K562 (cell line): ENCODE results near the gene STIL. TPM values are rescaled to one million over a fixed set of nuclear protein-coding genes. Genes with fewer than 3 reads are reported as not detected.

ENCODE experiments used
- ATF4 ChIP-seq: fragments of 450-650 bp; formaldehyde crosslinking; IDR thresholded peaks from 2 replicates; pipeline ENCODE4 v1.4.0; 2022; ENCODE audit warnings: mild to moderate bottlenecking, moderate library complexity
- DDX20 ChIP-seq: fragments of 450-650 bp; IDR thresholded peaks from 2 replicates; pipeline ENCODE4 v1.6.1; 2016; ENCODE audit warnings: missing genetic modification characterization, low read depth, mild to moderate bottlenecking, missing compliant biosample characterization, moderate library complexity
- DNMT1 ChIP-seq: fragments of 450-650 bp; IDR thresholded peaks from 2 replicates; pipeline ENCODE4 v1.6.1; 2016; ENCODE audit warnings: antibody characterized with exemption, mild to moderate bottlenecking
- ETS2 ChIP-seq: IDR thresholded peaks from 2 replicates; pipeline ENCODE4 v1.6.1; 2016; ENCODE audit warnings: borderline replicate concordance, missing genetic modification characterization, mild to moderate bottlenecking, moderate library complexity, missing compliant biosample characterization; ENCODE audit not compliant: poor library complexity, severe bottlenecking
- FOXJ3 ChIP-seq: sonication (generic); formaldehyde crosslinking; IDR thresholded peaks from 2 replicates; pipeline ENCODE4 v1.4.0; 2020; ENCODE audit warnings: mild to moderate bottlenecking, missing genetic modification reagents
- GTF2A2 ChIP-seq: IDR thresholded peaks from 2 replicates; pipeline ENCODE4 v1.6.1; 2016; ENCODE audit warnings: mild to moderate bottlenecking, missing genetic modification characterization, missing compliant biosample characterization
- ID3 ChIP-seq, 2 experiments: fragments of 250-450 bp in 1 of 2; fragments of 450-650 bp in 1 of 2; sonication (Bioruptor Pico) in 1 of 2; IDR thresholded peaks; 2 replicates each; pipeline versions ENCODE4 v1.6.1 to v1.8.0; 2016 to 2021; ENCODE audit warnings: mild to moderate bottlenecking in 2 of 2, moderate library complexity in 2 of 2, missing compliant biosample characterization in 1 of 2, missing genetic modification characterization in 1 of 2
- MED1 ChIP-seq: sonication (generic); formaldehyde crosslinking; IDR thresholded peaks from 2 replicates; pipeline ENCODE4 v1.8.1; 2023; ENCODE audit warnings: missing genetic modification reagents, borderline replicate concordance
- PREB ChIP-seq: sonication (generic); formaldehyde crosslinking; IDR thresholded peaks from 2 replicates; pipeline ENCODE4 v1.8.1; 2023; ENCODE audit warnings: mild to moderate bottlenecking, missing genetic modification reagents
- SP2 ChIP-seq: IDR thresholded peaks from 2 replicates; pipeline ENCODE4 v1.6.1; 2011; ENCODE audit warnings: mild to moderate bottlenecking, low read depth, low read length, moderate library complexity; ENCODE audit not compliant: poor library complexity, severe bottlenecking; ENCODE audit errors: extremely low read depth
- SREBF1 ChIP-seq: fragments of 150-350 bp; IDR thresholded peaks from 2 replicates; pipeline ENCODE4 v1.6.1; 2014; ENCODE audit warnings: antibody characterized with exemption, low read depth, low read length, borderline replicate concordance
- XRCC5 ChIP-seq: fragments of 200-400 bp; formaldehyde crosslinking; IDR thresholded peaks from 2 replicates; pipeline ENCODE4 v1.6.1; 2017; ENCODE audit warnings: low read depth, mild to moderate bottlenecking, low read length
- ZBTB12 ChIP-seq: fragments of 250-450 bp; sonication (Bioruptor Pico); IDR thresholded peaks from 2 replicates; pipeline ENCODE4 v1.4.0; 2020
- ZFP30 ChIP-seq: fragments of 250-450 bp; sonication (Bioruptor Pico); IDR thresholded peaks from 2 replicates; pipeline ENCODE4 v1.8.0; 2022; ENCODE audit warnings: moderate library complexity, mild to moderate bottlenecking, inconsistent platforms, borderline replicate concordance
- ZNF12 ChIP-seq: sonication (generic); formaldehyde crosslinking; IDR thresholded peaks from 2 replicates; pipeline ENCODE4 v1.4.0; 2020; ENCODE audit warnings: mild to moderate bottlenecking, missing genetic modification reagents
- ZNF354B ChIP-seq: fragments of 250-450 bp; sonication (Bioruptor Pico); IDR thresholded peaks from 2 replicates; pipeline ENCODE4 v1.4.0; 2020
- ZNF589 ChIP-seq: fragments of 200-800 bp; sonication (Bioruptor generic); IDR thresholded peaks from 2 replicates; pipeline ENCODE4 v1.6.1; 2016; ENCODE audit warnings: low read depth, missing genetic modification characterization, missing compliant biosample characterization
- ZNF592 ChIP-seq: fragments of 450-650 bp; IDR thresholded peaks from 2 replicates; pipeline ENCODE4 v1.6.1; 2017; ENCODE audit warnings: antibody characterized with exemption, mild to moderate bottlenecking
- polyA plus RNA-seq, 8 experiments: library from polyadenylated mRNA; depleted of rRNA in 4 of 8; stranded (reverse) in 5 of 8; unstranded in 3 of 8; fragments of >200 nt; fragmentation: Nextera tagmentation in 2 of 8; fragmentation: Illumina TruSeq in 1 of 8; extraction: Ambion mirVana in 2 of 8; extraction: Trizol in 1 of 8; gene quantifications; 2 replicates each; pipeline versions ENCODE4 v1.2.1 to v1.2.3, GENCODE V29; 2011 to 2014; ENCODE audit warnings: inconsistent platforms in 1 of 8, missing spikeins in 1 of 8
- total RNA-seq, 7 experiments: library from RNA; depleted of rRNA in 6 of 7; stranded (reverse); fragments of >200 nt in 6 of 7; fragmentation: Illumina TruSeq in 2 of 7; extraction: Trizol in 2 of 7; gene quantifications; 2 replicates each; pipeline versions ENCODE4 v1.2.1 to v1.2.3, GENCODE V29; 2011 to 2021; ENCODE audit warnings: low replicate concordance in 1 of 7

Gene STIL
- total and polyA plus RNA-seq, 9 of the 15 experiments (the other 6 are each of a cell fraction or from before 2014, with no cell fraction given) = 10.5 to 77.4 (median 39.6) TPM

GRCh38 chr1:47231301-47232186 lies 82.4 kb downstream of the STIL start (continued):
- TF ChIP-seq ZNF12 (CRISPR knock-in tag) = no peak; the same call in 1 of the 2 replicates
- TF ChIP-seq DNMT1 = 0 out of 2 replicates have a peak, but pooled peaks have one; percentile 88
- no peak; the same call in 1 of the 2 replicates for TF ChIP-seq ZNF589 (CRISPR knock-in tag)
- TF ChIP-seq ZBTB12 (CRISPR knock-in tag) = no peak
- TF ChIP-seq PREB (CRISPR knock-in tag) = no peak
- no peak for TF ChIP-seq XRCC5
- TF ChIP-seq ZNF592 = peak; percentile 63; the same call in 1 of the 2 replicates
- peak; percentile 60 for TF ChIP-seq ETS2 (tag)
- TF ChIP-seq SP2 = no peak
- TF ChIP-seq FOXJ3 (CRISPR knock-in tag) = no peak
- peak; percentile 91 for TF ChIP-seq ATF4 (CRISPR knock-in tag)
- no peak for TF ChIP-seq ID3 (CRISPR knock-in tag; IDR thresholded peaks at IDR 0.05)
- TF ChIP-seq ID3 (tag; IDR thresholded peaks at IDR 0.05) = peak; percentile 67; the same call in 1 of the 2 replicates
- no peak for TF ChIP-seq GTF2A2 (tag)
- no peak for TF ChIP-seq ZFP30 (CRISPR knock-in tag)
- no peak for TF ChIP-seq DDX20 (tag)
- no peak for TF ChIP-seq SREBF1
- TF ChIP-seq ZNF354B (CRISPR knock-in tag) = no peak
- no peak for TF ChIP-seq MED1 (CRISPR knock-in tag)
